ENCODE measurements around the gene GOLGA6L26. TPM values are rescaled to one million over a fixed set of nuclear protein-coding genes. Genes with fewer than 3 reads are reported as not detected.
"Not testable (repeated sequence)": the region's sequence is repeated elsewhere in the genome, so short reads cannot be mapped to it uniquely, and the experiment has no call there.

The GOLGA6L26 gene
- total and polyA plus RNA-seq, 2 donors (not counting 1 experiment from before 2014, with no cell fraction given): not detected

GRCh38 chr15:23372284-23372683 is 38.3 kb upstream of the GOLGA6L26 start:
- Histone ChIP-seq H3K4me2 (ENCODE audit: extremely low read depth, insufficient read depth, low read length) (no peak overlapping the region), H3K9me3 (ENCODE audit: control insufficient read depth, insufficient read depth, low read depth, low read length) (no peaks in the 10 kb centered on the region), H3K27ac (ENCODE audit: insufficient read depth, low read length) (no peak overlapping the region), H3K4me1 (ENCODE audit: control insufficient read depth, extremely low read depth, insufficient read depth, low read length) (no peaks in the 10 kb centered on the region), H3K4me3 (replicated peaks in 1 of 4; ENCODE audit: control extremely low read depth in 1 of 4, insufficient read depth in 1 of 4, low read depth in 3 of 4, low read length in 4 of 4) (no peak overlapping the region), H3K36me3 (ENCODE audit: control insufficient read depth, insufficient read depth, low read length) (no peaks in the 10 kb centered on the region), H3K9ac (ENCODE audit: insufficient read depth, low read length) (no peak overlapping the region), H3K79me2 (ENCODE audit: control insufficient read depth, insufficient read depth, low read length) (no peaks in the 10 kb centered on the region), H3K27me3 (ENCODE audit: control insufficient read depth, insufficient read depth, low read length) (no peaks in the 10 kb centered on the region), H4K20me1 (ENCODE audit: control insufficient read depth, extremely low read depth, insufficient read depth, low read length) (no peaks in the 10 kb centered on the region), H2AFZ (ENCODE audit: low read length) (no peak overlapping the region)
- TF ChIP-seq, protein P1, sequence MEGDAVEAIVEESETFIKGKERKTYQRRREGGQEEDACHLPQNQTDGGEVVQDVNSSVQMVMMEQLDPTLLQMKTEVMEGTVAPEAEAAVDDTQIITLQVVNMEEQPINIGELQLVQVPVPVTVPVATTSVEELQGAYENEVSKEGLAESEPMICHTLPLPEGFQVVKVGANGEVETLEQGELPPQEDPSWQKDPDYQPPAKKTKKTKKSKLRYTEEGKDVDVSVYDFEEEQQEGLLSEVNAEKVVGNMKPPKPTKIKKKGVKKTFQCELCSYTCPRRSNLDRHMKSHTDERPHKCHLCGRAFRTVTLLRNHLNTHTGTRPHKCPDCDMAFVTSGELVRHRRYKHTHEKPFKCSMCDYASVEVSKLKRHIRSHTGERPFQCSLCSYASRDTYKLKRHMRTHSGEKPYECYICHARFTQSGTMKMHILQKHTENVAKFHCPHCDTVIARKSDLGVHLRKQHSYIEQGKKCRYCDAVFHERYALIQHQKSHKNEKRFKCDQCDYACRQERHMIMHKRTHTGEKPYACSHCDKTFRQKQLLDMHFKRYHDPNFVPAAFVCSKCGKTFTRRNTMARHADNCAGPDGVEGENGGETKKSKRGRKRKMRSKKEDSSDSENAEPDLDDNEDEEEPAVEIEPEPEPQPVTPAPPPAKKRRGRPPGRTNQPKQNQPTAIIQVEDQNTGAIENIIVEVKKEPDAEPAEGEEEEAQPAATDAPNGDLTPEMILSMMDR (conservative IDR thresholded peaks at IDR 0.05 in 1 of 2, IDR thresholded peaks at IDR 0.05 in 1 of 2; ENCODE audit: low read depth in 1 of 2, low read length in 2 of 2): no peak
- no peak for DNase-seq (ENCODE audit: low read depth in 2 of 2)

GRCh38 chr15:23371868-23372267 is 37.9 kb upstream of the GOLGA6L26 start:
- H3K27me3 ChIP-seq (ENCODE audit: control insufficient read depth, insufficient read depth, low read length); H3K79me2 ChIP-seq (ENCODE audit: control insufficient read depth, insufficient read depth, low read length); H3K4me1 ChIP-seq (ENCODE audit: control insufficient read depth, extremely low read depth, insufficient read depth, low read length); H3K36me3 ChIP-seq (ENCODE audit: control insufficient read depth, insufficient read depth, low read length); H3K27ac ChIP-seq (ENCODE audit: insufficient read depth, low read length); H4K20me1 ChIP-seq (ENCODE audit: control insufficient read depth, extremely low read depth, insufficient read depth, low read length); H3K4me3 ChIP-seq (replicated peaks in 1 of 4; ENCODE audit: control extremely low read depth in 1 of 4, insufficient read depth in 1 of 4, low read depth in 3 of 4, low read length in 4 of 4); H2AFZ ChIP-seq (ENCODE audit: low read length); H3K9ac ChIP-seq (ENCODE audit: insufficient read depth, low read length); H3K4me2 ChIP-seq (ENCODE audit: extremely low read depth, insufficient read depth, low read length); H3K9me3 ChIP-seq (ENCODE audit: control insufficient read depth, insufficient read depth, low read depth, low read length); DNase-seq (ENCODE audit: low read depth in 2 of 2): not testable (repeated sequence)

GRCh38 chr15:23371134-23371533 is 37.1 kb upstream of the GOLGA6L26 start:
- H3K4me1 ChIP-seq (ENCODE audit: control insufficient read depth, extremely low read depth, insufficient read depth, low read length); H3K27me3 ChIP-seq (ENCODE audit: control insufficient read depth, insufficient read depth, low read length); H3K79me2 ChIP-seq (ENCODE audit: control insufficient read depth, insufficient read depth, low read length); H3K9me3 ChIP-seq (ENCODE audit: control insufficient read depth, insufficient read depth, low read depth, low read length); H3K4me3 ChIP-seq (replicated peaks in 1 of 4; ENCODE audit: control extremely low read depth in 1 of 4, insufficient read depth in 1 of 4, low read depth in 3 of 4, low read length in 4 of 4); DNase-seq (ENCODE audit: low read depth in 2 of 2); H2AFZ ChIP-seq (ENCODE audit: low read length); H4K20me1 ChIP-seq (ENCODE audit: control insufficient read depth, extremely low read depth, insufficient read depth, low read length); H3K4me2 ChIP-seq (ENCODE audit: extremely low read depth, insufficient read depth, low read length); H3K9ac ChIP-seq (ENCODE audit: insufficient read depth, low read length); H3K27ac ChIP-seq (ENCODE audit: insufficient read depth, low read length); H3K36me3 ChIP-seq (ENCODE audit: control insufficient read depth, insufficient read depth, low read length): not testable (repeated sequence)

DNA sequence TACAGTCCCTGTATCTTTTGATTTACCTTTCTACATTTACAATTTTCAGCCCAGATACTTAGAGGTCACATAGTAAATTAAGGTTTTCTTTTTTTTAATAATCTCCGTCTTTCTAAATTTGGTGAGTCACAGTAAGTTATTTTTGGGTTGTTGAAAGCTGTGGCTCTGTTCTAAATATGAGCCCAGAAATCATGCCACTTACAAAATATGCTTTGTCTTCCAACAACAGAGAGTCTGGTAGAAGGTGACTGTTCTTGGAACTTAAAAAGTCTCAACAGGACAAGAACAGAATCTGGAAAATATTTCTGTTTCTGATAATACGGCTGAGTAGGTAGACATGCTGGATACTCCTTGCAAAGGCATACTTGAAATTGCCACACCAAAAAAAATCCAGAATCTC is 36.6 kb upstream of the GOLGA6L26 start:
- DNase-seq (ENCODE audit: low read depth in 2 of 2): no peak
- Histone ChIP-seq H3K4me3 (replicated peaks in 1 of 4; ENCODE audit: control extremely low read depth in 1 of 4, insufficient read depth in 1 of 4, low read depth in 3 of 4, low read length in 4 of 4) (no peak overlapping the region), H3K79me2 (ENCODE audit: control insufficient read depth, insufficient read depth, low read length) (no peaks in the 10 kb centered on the region), H3K27ac (ENCODE audit: insufficient read depth, low read length) (no peak overlapping the region), H2AFZ (ENCODE audit: low read length) (no peak overlapping the region), H3K4me1 (ENCODE audit: control insufficient read depth, extremely low read depth, insufficient read depth, low read length) (no peaks in the 10 kb centered on the region), H3K9ac (ENCODE audit: insufficient read depth, low read length) (no peak overlapping the region), H3K36me3 (ENCODE audit: control insufficient read depth, insufficient read depth, low read length) (no peaks in the 10 kb centered on the region), H3K4me2 (ENCODE audit: extremely low read depth, insufficient read depth, low read length) (no peak overlapping the region), H3K27me3 (ENCODE audit: control insufficient read depth, insufficient read depth, low read length) (no peaks in the 10 kb centered on the region), H3K9me3 (ENCODE audit: control insufficient read depth, insufficient read depth, low read depth, low read length) (no peaks in the 10 kb centered on the region), H4K20me1 (ENCODE audit: control insufficient read depth, extremely low read depth, insufficient read depth, low read length) (no peaks in the 10 kb centered on the region)
- TF ChIP-seq, protein P1 (conservative IDR thresholded peaks at IDR 0.05 in 1 of 2, IDR thresholded peaks at IDR 0.05 in 1 of 2; ENCODE audit: low read depth in 1 of 2, low read length in 2 of 2): no peak
- TF ChIP-seq EZH2 (IDR thresholded peaks at IDR 0.05; ENCODE audit: low read length, missing control alignments): no peak

DNA sequence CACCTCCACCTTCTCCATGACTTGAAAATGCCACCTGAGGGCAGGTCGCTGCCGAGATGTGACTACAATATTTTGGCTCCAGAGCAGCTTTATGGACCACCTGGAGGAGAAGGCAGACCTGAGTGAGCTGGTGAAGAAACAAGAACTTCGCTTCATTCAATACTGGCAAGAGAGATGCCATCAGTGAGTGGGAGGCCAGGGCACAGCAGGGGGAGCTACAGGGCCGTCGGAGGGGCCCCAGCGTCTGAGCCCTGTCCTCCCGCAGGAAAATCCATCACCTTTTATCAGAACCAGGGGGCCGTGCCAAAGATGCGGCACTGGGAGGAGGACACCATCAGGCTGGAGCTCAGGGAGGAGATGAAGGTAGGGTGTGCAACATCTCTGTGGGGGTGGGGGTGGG is 30.3 kb upstream of the GOLGA6L26 start:
- not testable (repeated sequence) for H3K4me2 ChIP-seq (ENCODE audit: extremely low read depth, insufficient read depth, low read length); H3K79me2 ChIP-seq (ENCODE audit: control insufficient read depth, insufficient read depth, low read length); H3K9ac ChIP-seq (ENCODE audit: insufficient read depth, low read length); H3K9me3 ChIP-seq (ENCODE audit: control insufficient read depth, insufficient read depth, low read depth, low read length); H3K36me3 ChIP-seq (ENCODE audit: control insufficient read depth, insufficient read depth, low read length); H2AFZ ChIP-seq (ENCODE audit: low read length); H3K4me3 ChIP-seq (replicated peaks in 1 of 4; ENCODE audit: control extremely low read depth in 1 of 4, insufficient read depth in 1 of 4, low read depth in 3 of 4, low read length in 4 of 4); H3K27me3 ChIP-seq (ENCODE audit: control insufficient read depth, insufficient read depth, low read length); H3K27ac ChIP-seq (ENCODE audit: insufficient read depth, low read length); H4K20me1 ChIP-seq (ENCODE audit: control insufficient read depth, extremely low read depth, insufficient read depth, low read length); DNase-seq (ENCODE audit: low read depth in 2 of 2); H3K4me1 ChIP-seq (ENCODE audit: control insufficient read depth, extremely low read depth, insufficient read depth, low read length)

GRCh38 chr15:23362622-23363021 is 28.6 kb upstream of the GOLGA6L26 start:
- not testable (repeated sequence) for H3K4me3 ChIP-seq (replicated peaks in 1 of 4; ENCODE audit: control extremely low read depth in 1 of 4, insufficient read depth in 1 of 4, low read depth in 3 of 4, low read length in 4 of 4); H2AFZ ChIP-seq (ENCODE audit: low read length); H3K9ac ChIP-seq (ENCODE audit: insufficient read depth, low read length); H3K9me3 ChIP-seq (ENCODE audit: control insufficient read depth, insufficient read depth, low read depth, low read length); H3K27ac ChIP-seq (ENCODE audit: insufficient read depth, low read length); H3K79me2 ChIP-seq (ENCODE audit: control insufficient read depth, insufficient read depth, low read length); H4K20me1 ChIP-seq (ENCODE audit: control insufficient read depth, extremely low read depth, insufficient read depth, low read length); DNase-seq (ENCODE audit: low read depth in 2 of 2); H3K36me3 ChIP-seq (ENCODE audit: control insufficient read depth, insufficient read depth, low read length); H3K4me1 ChIP-seq (ENCODE audit: control insufficient read depth, extremely low read depth, insufficient read depth, low read length); H3K4me2 ChIP-seq (ENCODE audit: extremely low read depth, insufficient read depth, low read length); H3K27me3 ChIP-seq (ENCODE audit: control insufficient read depth, insufficient read depth, low read length)
